Endothelial cell of umbilical vein (primary cell): ENCODE measurements around the gene EOGT. TPM values are rescaled to one million over a fixed set of nuclear protein-coding genes. Genes with fewer than 3 reads are reported as not detected.

ENCODE experiments used
- BruUV-seq: library from RNA; stranded (reverse); fragments of 400-500 nt; replicated peaks from 2 replicates; lab custom pipeline; 2021; lab: Mats Ljungman, UMichigan
- CTCF ChIA-PET: fragments of 300-600, 350-600 bp; sonication (Branson Sonifier 250); formaldehyde crosslinking; loops from one replicate; lab custom pipeline; 2021; ENCODE audit warnings: antibody characterized with exemption, inconsistent platforms; lab: Charles Lee
- POLR2A ChIA-PET: fragments of 300-600, 350-600 bp; sonication (Branson Sonifier 250); formaldehyde crosslinking; loops from one replicate; lab custom pipeline; 2021; ENCODE audit warnings: antibody characterized with exemption, inconsistent platforms; lab: Charles Lee
- DNase-seq: peaks from one replicate; pipeline ENCODE4 v3.0.0-alpha.2; 2011; ENCODE audit warnings: low read depth, low spot score
- FAIRE-seq: peaks from 2 replicates; lab custom pipeline; 2011; peaks lifted over from hg19 to GRCh38; lab: Jason Lieb, UNC
- H2AFZ ChIP-seq: 2 replicates; pipeline ENCODE4 v1.6.0; 2012; ENCODE audit warnings: low read depth, low read length, control low read depth, inconsistent platforms
- H3K27ac ChIP-seq: 2 replicates; pipeline ENCODE4 v1.5.1; 2011; ENCODE audit warnings: low read depth, mild to moderate bottlenecking, control low read depth, low read length, moderate library complexity; ENCODE audit not compliant: insufficient read depth
- H3K27me3 ChIP-seq, 2 experiments: 2 replicates each; pipeline versions ENCODE4 v1.6.0 to v1.6.1; 2011; ENCODE audit warnings: low read length in 2 of 2, mixed read lengths in 1 of 2; ENCODE audit not compliant: control insufficient read depth in 2 of 2, insufficient read depth in 2 of 2
- H3K36me3 ChIP-seq, 2 experiments: 2 replicates in 1 of 2; 3 replicates in 1 of 2; pipeline ENCODE4 v1.5.1; 2011; ENCODE audit warnings: low read length in 2 of 2, mild to moderate bottlenecking in 1 of 2, moderate library complexity in 1 of 2; ENCODE audit not compliant: control insufficient read depth in 2 of 2, insufficient read depth in 2 of 2; ENCODE audit errors: extremely low read depth in 1 of 2
- H3K4me1 ChIP-seq: 3 replicates; pipeline ENCODE4 v1.5.1; 2011; ENCODE audit warnings: mild to moderate bottlenecking, low read length; ENCODE audit not compliant: control insufficient read depth, insufficient read depth; ENCODE audit errors: extremely low read depth
- H3K4me2 ChIP-seq: 2 replicates; pipeline ENCODE4 v1.6.1; 2011; ENCODE audit warnings: low read length, control low read depth, mixed read lengths; ENCODE audit not compliant: insufficient read depth
- H3K4me3 ChIP-seq, 3 experiments: fragments of 200-600 bp in 1 of 3; sonication (generic), shearing (Covaris generic) in 1 of 3; replicated peaks in 1 of 3; 2 replicates each; pipeline ENCODE4 v1.5.1; 2011 to 2016; ENCODE audit warnings: control low read depth in 3 of 3, low read length in 3 of 3, mild to moderate bottlenecking in 2 of 3, inconsistent platforms in 1 of 3, low read depth in 1 of 3, moderate library complexity in 1 of 3; ENCODE audit not compliant: insufficient read depth in 1 of 3
- H3K79me2 ChIP-seq: 2 replicates; pipeline ENCODE4 v1.6.0; 2012; ENCODE audit warnings: low read length, inconsistent platforms; ENCODE audit not compliant: control insufficient read depth, insufficient read depth
- H3K9ac ChIP-seq: replicated peaks from 2 replicates; pipeline ENCODE3; 2011; ENCODE audit warnings: low read length, control low read depth; ENCODE audit not compliant: insufficient read depth; ENCODE audit errors: extremely low read depth
- H3K9me1 ChIP-seq: replicated peaks from 3 replicates; pipeline ENCODE4 v1.6.0; 2011; ENCODE audit warnings: mild to moderate bottlenecking, low read length; ENCODE audit not compliant: control insufficient read depth, insufficient read depth; ENCODE audit errors: extremely low read depth
- H3K9me3 ChIP-seq: replicated peaks from 2 replicates; pipeline ENCODE4 v1.5.1; 2012; ENCODE audit warnings: low read length, inconsistent platforms; ENCODE audit not compliant: control insufficient read depth, insufficient read depth
- H4K20me1 ChIP-seq: replicated peaks from 2 replicates; pipeline ENCODE3; 2011; ENCODE audit warnings: mild to moderate bottlenecking, low read length; ENCODE audit not compliant: control insufficient read depth, insufficient read depth; ENCODE audit errors: extremely low read depth
- EZH2 ChIP-seq: IDR thresholded peaks from 2 replicates; pipeline ENCODE4 v1.6.1; 2012; ENCODE audit warnings: borderline replicate concordance, low read depth, mild to moderate bottlenecking, moderate library complexity, low read length, inconsistent platforms; ENCODE audit not compliant: severe bottlenecking
- FOS ChIP-seq: IDR thresholded peaks from 2 replicates; pipeline ENCODE4 v1.6.1; 2011; ENCODE audit warnings: mild to moderate bottlenecking, low read length, moderate library complexity, borderline replicate concordance; ENCODE audit not compliant: insufficient read depth
- GATA2 ChIP-seq: IDR thresholded peaks from 2 replicates; pipeline ENCODE4 v1.7.0; 2011; ENCODE audit warnings: low read depth, mild to moderate bottlenecking, moderate library complexity, mixed read lengths, low read length; ENCODE audit not compliant: insufficient read length, insufficient read depth
- JUN ChIP-seq: IDR thresholded peaks from 2 replicates; pipeline ENCODE4 v1.6.1; 2011; ENCODE audit warnings: borderline replicate concordance, low read depth; ENCODE audit not compliant: insufficient read length, insufficient read depth
- MYC ChIP-seq: IDR thresholded peaks from one replicate; pipeline ENCODE4 v1.6.1; 2011; ENCODE audit warnings: mild to moderate bottlenecking, low read depth, low read length
- POLR2A ChIP-seq: IDR thresholded peaks from 2 replicates; pipeline ENCODE4 v1.6.1; 2012; ENCODE audit warnings: low read depth, mild to moderate bottlenecking, control low read depth, low read length
- POLR2AphosphoS5 ChIP-seq: IDR thresholded peaks from 2 replicates; pipeline ENCODE4 v1.6.1; 2012; ENCODE audit warnings: low read depth, mild to moderate bottlenecking, control low read depth, low read length, moderate library complexity; ENCODE audit not compliant: insufficient read depth
- dilution Hi-C: fragments of 300-500 bp; cut with MboI; formaldehyde crosslinking; loops from one replicate; pipeline ENCODE4 v1.15.0; 2019; ENCODE audit warnings: low sequenced_read_pairs; ENCODE audit not compliant: extremely low pct_ligation_motif_present
- intact Hi-C: fragments of 100-400 bp; cut with micrococcal nuclease; formaldehyde crosslinking; loops from one replicate; pipeline ENCODE4 v1.10.0; 2022
- polyA plus RNA-seq, 4 experiments: library from polyadenylated mRNA; depleted of rRNA in 3 of 4; stranded (reverse) in 3 of 4; unstranded in 1 of 4; fragments of >200 nt; gene quantifications; 2 replicates each; pipeline versions ENCODE4 v1.2.1 to v1.2.3, GENCODE V29; 2011 to 2012; ENCODE audit warnings: missing spikeins in 1 of 4
- total RNA-seq: library from RNA; stranded (reverse); gene quantifications from 2 replicates; pipeline ENCODE4 v1.2.3, GENCODE V29; 2021
- TF ChIP-seq, protein P1 (sequence below): IDR thresholded peaks from 2 replicates; pipeline ENCODE4 v1.6.1; 2011; ENCODE audit not compliant: insufficient read depth, insufficient read length
- TF ChIP-seq, protein P2 (sequence below), 2 donors: IDR thresholded peaks; 1 replicate in 1 of 2; 2 replicates in 1 of 2; pipeline ENCODE4 v1.5.1; 2011; ENCODE audit warnings: low read length in 2 of 2, mild to moderate bottlenecking in 2 of 2, moderate library complexity in 2 of 2, control low read depth in 1 of 2, inconsistent platforms in 1 of 2, low read depth in 1 of 2; ENCODE audit not compliant: insufficient read depth in 1 of 2; ENCODE audit errors: extremely low read depth in 1 of 2

Gene EOGT
- total and polyA plus RNA-seq, 2 donors (not counting 3 experiments of a cell fraction or from before 2014, with no cell fraction given): 35.6 to 99.4 TPM

DNA sequence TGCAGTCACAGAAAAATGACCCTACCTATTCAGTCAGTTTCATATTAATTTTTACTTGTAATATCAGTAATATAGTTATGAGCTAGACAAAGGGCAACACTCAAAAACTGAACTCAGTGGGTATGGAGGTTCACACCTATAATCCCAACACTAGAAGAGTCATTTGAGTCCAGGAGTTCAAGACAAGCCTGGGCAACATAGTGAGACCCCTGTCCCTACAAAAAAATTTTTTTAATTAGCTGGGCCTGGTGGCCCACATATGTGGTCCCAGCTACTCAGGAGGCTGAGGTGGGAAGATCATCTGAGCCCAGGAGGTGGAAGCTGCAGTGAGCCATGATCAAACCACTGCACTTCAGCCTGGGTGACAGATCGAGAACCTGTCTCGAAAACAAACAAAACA, 35.5 kb upstream of the EOGT start:
- FAIRE-seq (no peak), DNase-seq (no peak)
- TF ChIP-seq MYC (no peak), FOS (no peak), POLR2AphosphoS5 (no peak), GATA2 (no peak), JUN (no peak), POLR2A (no peak), EZH2 (no peak)
- TF ChIP-seq, protein P1, sequence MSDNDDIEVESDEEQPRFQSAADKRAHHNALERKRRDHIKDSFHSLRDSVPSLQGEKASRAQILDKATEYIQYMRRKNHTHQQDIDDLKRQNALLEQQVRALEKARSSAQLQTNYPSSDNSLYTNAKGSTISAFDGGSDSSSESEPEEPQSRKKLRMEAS: no peak
- TF ChIP-seq, protein P2, sequence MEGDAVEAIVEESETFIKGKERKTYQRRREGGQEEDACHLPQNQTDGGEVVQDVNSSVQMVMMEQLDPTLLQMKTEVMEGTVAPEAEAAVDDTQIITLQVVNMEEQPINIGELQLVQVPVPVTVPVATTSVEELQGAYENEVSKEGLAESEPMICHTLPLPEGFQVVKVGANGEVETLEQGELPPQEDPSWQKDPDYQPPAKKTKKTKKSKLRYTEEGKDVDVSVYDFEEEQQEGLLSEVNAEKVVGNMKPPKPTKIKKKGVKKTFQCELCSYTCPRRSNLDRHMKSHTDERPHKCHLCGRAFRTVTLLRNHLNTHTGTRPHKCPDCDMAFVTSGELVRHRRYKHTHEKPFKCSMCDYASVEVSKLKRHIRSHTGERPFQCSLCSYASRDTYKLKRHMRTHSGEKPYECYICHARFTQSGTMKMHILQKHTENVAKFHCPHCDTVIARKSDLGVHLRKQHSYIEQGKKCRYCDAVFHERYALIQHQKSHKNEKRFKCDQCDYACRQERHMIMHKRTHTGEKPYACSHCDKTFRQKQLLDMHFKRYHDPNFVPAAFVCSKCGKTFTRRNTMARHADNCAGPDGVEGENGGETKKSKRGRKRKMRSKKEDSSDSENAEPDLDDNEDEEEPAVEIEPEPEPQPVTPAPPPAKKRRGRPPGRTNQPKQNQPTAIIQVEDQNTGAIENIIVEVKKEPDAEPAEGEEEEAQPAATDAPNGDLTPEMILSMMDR (IDR thresholded peaks at IDR 0.05; ENCODE audit: extremely low read depth in 1 of 2, insufficient read depth in 1 of 2, low read depth in 1 of 2, low read length in 2 of 2): no peak
- dilution Hi-C loops: no loop called here
- intact Hi-C loops: no loop called here
- Histone ChIP-seq H3K9ac (no peak overlapping the region), H3K9me1 (no peaks in the 10 kb centered on the region), H3K4me3 (no peak overlapping the region), H2AFZ (no peak overlapping the region), H3K4me2 (no peak overlapping the region), H3K27me3 (no peaks in the 10 kb centered on the region), H3K36me3 (peaks cover 7 to 12% of the 10 kb centered on the region in 2 experiments), H4K20me1 (no peaks in the 10 kb centered on the region), H3K27ac (no peak overlapping the region), H3K4me1 (peaks cover 14% of the 10 kb centered on the region), H3K9me3 (no peaks in the 10 kb centered on the region), H3K79me2 (peaks cover 46% of the 10 kb centered on the region)
- BruUV-seq: no TSS peak
- ChIA-PET POLR2A (no interaction called here), CTCF (interaction anchor here (1.5 kb wide), 1 partner anchor 258 kb away, joined by 3 read pairs; no protein-coding TSS in a partner anchor)
